ENCODE results near the gene ANO4.

DNA sequence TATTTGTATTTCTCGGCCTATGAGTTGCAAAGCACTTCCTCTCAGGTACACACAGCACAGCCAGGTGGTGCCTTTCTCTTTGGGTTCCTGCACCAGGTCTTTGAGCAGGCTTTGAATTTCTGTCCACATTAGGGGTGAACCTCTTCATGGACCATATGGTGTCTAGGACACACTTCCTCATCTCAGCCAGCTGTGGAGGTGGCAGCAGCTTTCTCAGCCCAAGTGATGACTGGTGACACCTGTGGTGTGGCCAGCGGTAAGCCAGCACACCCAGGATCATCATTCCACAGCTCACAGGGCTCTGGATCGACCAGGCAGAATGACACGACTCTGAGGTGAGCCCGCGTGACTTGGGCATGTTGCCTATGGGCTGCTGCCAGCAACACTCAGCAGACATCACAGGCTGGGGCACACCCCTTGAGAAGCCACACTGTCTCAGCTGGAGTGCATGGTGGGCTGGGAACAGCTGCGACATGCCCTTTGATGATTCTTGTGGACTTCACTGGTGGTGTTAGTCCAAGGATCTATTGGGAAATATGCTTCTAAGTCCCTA lies 378.7 kb downstream of the ANO4 start:
- TF ChIP-seq, protein P1, sequence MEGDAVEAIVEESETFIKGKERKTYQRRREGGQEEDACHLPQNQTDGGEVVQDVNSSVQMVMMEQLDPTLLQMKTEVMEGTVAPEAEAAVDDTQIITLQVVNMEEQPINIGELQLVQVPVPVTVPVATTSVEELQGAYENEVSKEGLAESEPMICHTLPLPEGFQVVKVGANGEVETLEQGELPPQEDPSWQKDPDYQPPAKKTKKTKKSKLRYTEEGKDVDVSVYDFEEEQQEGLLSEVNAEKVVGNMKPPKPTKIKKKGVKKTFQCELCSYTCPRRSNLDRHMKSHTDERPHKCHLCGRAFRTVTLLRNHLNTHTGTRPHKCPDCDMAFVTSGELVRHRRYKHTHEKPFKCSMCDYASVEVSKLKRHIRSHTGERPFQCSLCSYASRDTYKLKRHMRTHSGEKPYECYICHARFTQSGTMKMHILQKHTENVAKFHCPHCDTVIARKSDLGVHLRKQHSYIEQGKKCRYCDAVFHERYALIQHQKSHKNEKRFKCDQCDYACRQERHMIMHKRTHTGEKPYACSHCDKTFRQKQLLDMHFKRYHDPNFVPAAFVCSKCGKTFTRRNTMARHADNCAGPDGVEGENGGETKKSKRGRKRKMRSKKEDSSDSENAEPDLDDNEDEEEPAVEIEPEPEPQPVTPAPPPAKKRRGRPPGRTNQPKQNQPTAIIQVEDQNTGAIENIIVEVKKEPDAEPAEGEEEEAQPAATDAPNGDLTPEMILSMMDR (IDR thresholded peaks at IDR 0.05; ENCODE audit: control extremely low read depth in 1 of 3, insufficient read depth in 1 of 3, low read depth in 1 of 3, low read length in 3 of 3), result no peak
- TF ChIP-seq POLR2AphosphoS5 (IDR thresholded peaks at IDR 0.05; ENCODE audit: low read depth, low read length) (no peak), GABPA (IDR thresholded peaks at IDR 0.05; ENCODE audit: borderline replicate concordance, insufficient read depth, low read length) (no peak), TEAD4 (IDR thresholded peaks at IDR 0.05; ENCODE audit: low read depth, low read length) (no peak), RAD21 (IDR thresholded peaks at IDR 0.05 in 1 of 2, conservative IDR thresholded peaks at IDR 0.05 in 1 of 2; ENCODE audit: low read depth in 2 of 2, low read length in 2 of 2) (no peak)
